Neural cell (in vitro differentiated cells): Measurements from ENCODE around the gene AMH.

Experiments
- CTCF ChIP-seq: fragments of 450-650 bp; IDR thresholded peaks from 2 replicates; pipeline ENCODE4 v1.5.1; 2014; ENCODE audit warnings: antibody characterized with exemption, mild to moderate bottlenecking, moderate library complexity; ENCODE audit not compliant: poor library complexity, severe bottlenecking
- EP300 ChIP-seq: fragments of 450-650 bp; conservative IDR thresholded peaks from 2 replicates; pipeline ENCODE4 v1.6.1; 2014; ENCODE audit warnings: antibody characterized with exemption, mild to moderate bottlenecking, moderate library complexity; ENCODE audit not compliant: poor library complexity, severe bottlenecking
- EZH2 ChIP-seq: fragments of 200-600, 300-800 bp; shearing (Covaris generic), sonication (generic); IDR thresholded peaks from 2 replicates; pipeline ENCODE4 v1.6.1; 2014; ENCODE audit warnings: antibody characterized with exemption, low read length, borderline replicate concordance, mild to moderate bottlenecking; ENCODE audit not compliant: insufficient read depth, poor library complexity, severe bottlenecking
- MXI1 ChIP-seq: fragments of 450-650 bp; conservative IDR thresholded peaks from 2 replicates; pipeline ENCODE4 v1.6.1; 2014; ENCODE audit warnings: antibody characterized with exemption, mild to moderate bottlenecking; ENCODE audit not compliant: poor library complexity, severe bottlenecking
- POLR2AphosphoS5 ChIP-seq: IDR thresholded peaks from 2 replicates; pipeline ENCODE4 v1.6.1; 2012
- RAD21 ChIP-seq: fragments of 450-650 bp; conservative IDR thresholded peaks from 2 replicates; pipeline ENCODE4 v1.6.1; 2014; ENCODE audit warnings: antibody characterized with exemption, mild to moderate bottlenecking, moderate library complexity
- REST ChIP-seq: IDR thresholded peaks from 2 replicates; pipeline ENCODE4 v1.6.1; 2012; ENCODE audit warnings: borderline replicate concordance
- SMC3 ChIP-seq: fragments of 450-650 bp; conservative IDR thresholded peaks from 2 replicates; pipeline ENCODE4 v1.6.1; 2014; ENCODE audit warnings: antibody characterized with exemption, mild to moderate bottlenecking, moderate library complexity; ENCODE audit not compliant: poor library complexity
- TAF1 ChIP-seq: IDR thresholded peaks from 2 replicates; pipeline ENCODE4 v1.6.1; 2012; ENCODE audit warnings: low read depth

DNA sequence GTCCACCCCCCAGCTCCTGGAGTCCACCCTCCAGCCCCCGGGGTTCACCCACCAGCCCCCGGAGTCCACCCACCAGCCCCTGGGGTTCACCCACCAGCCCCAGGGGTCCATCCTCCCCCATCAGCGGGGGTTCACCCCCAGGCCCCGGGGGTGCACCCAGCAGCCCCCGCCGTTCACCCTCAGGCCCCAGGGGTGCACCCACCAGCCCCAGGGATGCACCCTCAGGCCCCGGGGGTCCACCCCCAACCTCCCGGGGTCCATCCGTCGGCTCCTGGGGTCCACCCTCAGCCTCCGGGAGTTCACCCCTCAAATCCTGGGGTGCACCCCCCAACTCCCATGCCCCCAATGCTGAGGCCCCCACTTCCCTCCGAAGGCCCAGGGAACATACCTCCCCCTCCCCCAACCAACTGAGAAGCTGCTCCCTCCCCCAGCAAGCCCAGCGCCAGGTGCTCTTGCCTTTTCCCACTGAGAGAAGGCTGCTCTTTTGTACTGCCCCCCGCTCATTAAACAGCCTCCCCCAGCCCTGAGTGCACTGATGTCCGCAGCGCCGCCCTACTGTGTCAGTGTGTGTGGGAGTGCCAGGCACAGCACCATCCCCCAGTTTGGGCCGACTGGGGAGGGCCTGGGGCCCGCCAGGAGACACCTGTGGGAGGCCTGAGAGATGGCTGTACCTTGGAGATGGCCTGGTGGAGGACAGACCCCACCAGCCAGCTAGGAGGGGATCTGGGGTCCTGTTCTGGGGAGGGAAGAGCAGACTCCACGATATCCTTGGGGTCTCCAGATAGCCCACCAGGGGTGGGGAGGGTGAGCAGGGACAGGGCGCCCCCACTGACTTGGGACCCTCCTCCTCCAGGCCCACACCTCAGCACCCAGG lies 750 bp upstream of the AMH start:
- TF ChIP-seq CTCF (no peak), EZH2 (no peak), POLR2AphosphoS5 (no peak), REST (no peak), EP300 (no peak), SMC3 (no peak), MXI1 (no peak), RAD21 (no peak), TAF1 (no peak)
